Medulla oblongata (tissue), 1 donor: ENCODE data around the gene B3GNT7.
A peak's percentile ranks its signal among the peaks of the same experiment; 100 is the strongest.
"Not testable (repeated sequence)": the region's sequence is repeated elsewhere in the genome, so short reads cannot be mapped to it uniquely, and the experiment has no call there.

Source experiments
- DNase-seq: peaks from one replicate; pipeline ENCODE4 v3.0.0-alpha.2; 2015; ENCODE audit errors: extremely low spot score

B3GNT7 gene

GRCh38 chr2:231400681-231401080, 5.2 kb downstream of the B3GNT7 start:
- not testable (repeated sequence) for DNase-seq

- DNase-seq: not testable (repeated sequence)
These were observed 5.6 kb downstream of the B3GNT7 start for GRCh38 chr2:231401101-231401500.

GRCh38 chr2:231403421-231404182, 8.1 kb downstream of the B3GNT7 start:
- not testable (repeated sequence) for DNase-seq

- DNase-seq: not testable (repeated sequence)
These were observed 8.7 kb downstream of the B3GNT7 start for GRCh38 chr2:231404183-231404578.

- DNase-seq: not testable (repeated sequence)
These were observed 10.3 kb downstream of the B3GNT7 start for GRCh38 chr2:231405601-231406367.

GRCh38 chr2:231407686-231408085, 12.2 kb downstream of the B3GNT7 start:
- not testable (repeated sequence) for DNase-seq

- not testable (repeated sequence) for DNase-seq
These were observed 12.8 kb downstream of the B3GNT7 start for GRCh38 chr2:231408304-231408703.

- no peak for DNase-seq
These were observed 14.3 kb downstream of the B3GNT7 start for GRCh38 chr2:231409776-231410175.

GRCh38 chr2:231410293-231411004, 14.9 kb downstream of the B3GNT7 start:
- DNase-seq: no peak

- no peak for DNase-seq
These were observed 15.7 kb downstream of the B3GNT7 start for GRCh38 chr2:231411237-231411636.

- peak; percentile 89 for DNase-seq
These were observed 16.5 kb downstream of the B3GNT7 start for GRCh38 chr2:231411831-231412617.

- no peak for DNase-seq
These were observed 17.1 kb downstream of the B3GNT7 start for GRCh38 chr2:231412618-231412963.

GRCh38 chr2:231413456-231413855, 17.9 kb downstream of the B3GNT7 start:
- DNase-seq: no peak

- no peak for DNase-seq
These were observed 18.5 kb downstream of the B3GNT7 start for GRCh38 chr2:231413921-231414476.

GRCh38 chr2:231415029-231415428, 19.5 kb downstream of the B3GNT7 start:
- no peak for DNase-seq

- DNase-seq: no peak
These were observed 23.5 kb downstream of the B3GNT7 start for GRCh38 chr2:231418820-231419640.

- no peak for DNase-seq
These were observed 25.6 kb downstream of the B3GNT7 start for GRCh38 chr2:231421051-231421580.

GRCh38 chr2:231422056-231422455, 26.5 kb downstream of the B3GNT7 start:
- no peak for DNase-seq

GRCh38 chr2:231423176-231423575, 27.7 kb downstream of the B3GNT7 start:
- DNase-seq: no peak

GRCh38 chr2:231425291-231425810, 29.8 kb downstream of the B3GNT7 start:
- no peak for DNase-seq
